CD4-positive, alpha-beta T cell treated with Interleukin-12 subunit alpha and Interleukin-12 subunit beta, for 1 hour (primary cell): Measurements from ENCODE around the gene HPCAL1.
"Not testable (repeated sequence)": the region's sequence is repeated elsewhere in the genome, so short reads cannot be mapped to it uniquely, and the experiment has no call there.

Experiments used
- DNase-seq: peaks from one replicate; pipeline ENCODE4 v3.0.0-alpha.2; 2020

HPCAL1 gene

GRCh38 chr2:10285556-10286198, 17.0 kb upstream of the HPCAL1 start:
- no peak for DNase-seq

DNA sequence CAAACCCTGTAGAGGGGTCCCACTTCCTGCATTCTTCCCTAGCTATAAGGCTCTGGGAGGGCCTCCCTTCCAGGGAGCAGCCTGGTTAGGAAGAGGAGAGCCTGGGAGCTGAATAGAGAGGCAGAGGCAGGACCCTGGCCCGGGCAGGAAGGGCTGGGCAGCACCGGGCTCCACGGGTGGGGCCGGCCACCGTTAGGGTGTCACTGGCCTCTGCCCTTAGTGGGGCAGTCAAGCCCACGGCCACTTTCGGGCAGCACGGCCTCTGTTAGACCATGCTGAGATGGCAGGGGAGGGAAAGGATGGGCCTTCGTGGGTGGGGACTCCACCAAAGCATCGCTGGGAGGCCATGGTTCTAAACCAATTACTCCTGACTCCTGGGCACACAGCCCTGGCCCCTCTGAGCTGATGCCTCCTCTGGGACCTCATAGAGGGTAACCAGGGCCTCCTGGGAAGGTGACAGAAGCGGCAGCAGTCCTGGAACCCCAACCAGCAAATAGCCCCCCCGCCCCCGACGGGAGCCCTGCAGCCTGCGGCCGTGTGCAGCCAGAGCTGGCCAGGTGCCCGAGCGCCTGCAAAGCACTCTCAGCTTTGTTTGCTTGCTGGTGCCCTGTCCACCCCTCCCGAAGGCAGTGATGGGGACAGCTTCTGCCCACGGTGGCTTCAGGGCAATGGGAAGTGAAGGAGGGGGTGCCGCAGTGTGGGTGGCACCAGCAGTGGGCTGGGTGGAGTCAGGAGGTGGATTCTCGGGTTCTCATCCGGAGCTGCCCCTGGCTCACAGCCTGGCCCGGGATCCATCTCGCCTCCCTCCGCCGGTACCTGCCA, 16.3 kb upstream of the HPCAL1 start:
- no peak for DNase-seq

GRCh38 chr2:10287761-10288160, 14.9 kb upstream of the HPCAL1 start:
- no peak for DNase-seq

- DNase-seq, result no peak
Observed at GRCh38 chr2:10288606-10289005, 14.1 kb upstream of the HPCAL1 start.

GRCh38 chr2:10289352-10289751, 13.4 kb upstream of the HPCAL1 start:
- no peak for DNase-seq

DNA sequence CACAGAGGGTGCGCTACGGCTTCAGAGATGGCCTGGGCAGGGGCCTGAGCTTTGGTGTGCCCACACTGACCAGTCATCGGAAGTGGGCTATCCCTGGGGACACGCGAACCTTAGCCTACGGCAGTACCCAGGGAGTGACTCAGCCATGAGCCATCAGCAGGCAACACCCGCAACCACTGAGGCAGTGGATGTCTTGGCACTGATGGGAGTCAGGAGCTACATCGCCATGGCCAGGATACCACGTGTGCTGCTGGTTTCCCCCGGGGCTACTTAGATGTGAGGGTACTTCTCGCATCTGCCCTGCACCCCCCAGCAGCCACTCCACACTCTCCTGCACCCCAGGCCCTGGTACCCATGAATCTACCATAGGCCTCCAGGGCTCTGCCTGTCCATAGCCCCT, 12.8 kb upstream of the HPCAL1 start:
- DNase-seq, result no peak

- not testable (repeated sequence) for DNase-seq
Observed at GRCh38 chr2:10291376-10291775, 11.3 kb upstream of the HPCAL1 start.

- DNase-seq, result no peak
Observed at GRCh38 chr2:10292033-10292432, 10.7 kb upstream of the HPCAL1 start.

GRCh38 chr2:10293603-10294002, 9.1 kb upstream of the HPCAL1 start:
- no peak for DNase-seq

GRCh38 chr2:10294077-10294476, 8.6 kb upstream of the HPCAL1 start:
- no peak for DNase-seq

DNA sequence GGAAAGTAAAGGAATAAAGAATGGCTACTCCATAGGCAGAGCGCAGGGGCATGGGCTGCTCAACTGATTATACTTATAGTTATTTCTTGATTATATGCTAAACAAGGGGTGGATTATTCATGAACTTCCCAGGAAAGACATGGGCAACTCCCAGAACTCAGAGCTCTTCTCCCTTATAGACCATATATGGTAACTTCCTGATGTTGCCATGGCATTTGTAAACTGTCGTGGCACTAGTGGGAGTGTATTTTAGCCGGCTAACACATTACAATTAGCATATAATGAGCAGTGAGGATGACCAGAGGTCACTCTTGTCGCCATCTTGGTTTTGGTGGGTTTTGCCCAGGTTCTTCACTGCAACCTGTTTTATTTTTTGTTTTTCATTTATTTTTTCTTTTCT, 7.1 kb upstream of the HPCAL1 start:
- not testable (repeated sequence) for DNase-seq

DNA sequence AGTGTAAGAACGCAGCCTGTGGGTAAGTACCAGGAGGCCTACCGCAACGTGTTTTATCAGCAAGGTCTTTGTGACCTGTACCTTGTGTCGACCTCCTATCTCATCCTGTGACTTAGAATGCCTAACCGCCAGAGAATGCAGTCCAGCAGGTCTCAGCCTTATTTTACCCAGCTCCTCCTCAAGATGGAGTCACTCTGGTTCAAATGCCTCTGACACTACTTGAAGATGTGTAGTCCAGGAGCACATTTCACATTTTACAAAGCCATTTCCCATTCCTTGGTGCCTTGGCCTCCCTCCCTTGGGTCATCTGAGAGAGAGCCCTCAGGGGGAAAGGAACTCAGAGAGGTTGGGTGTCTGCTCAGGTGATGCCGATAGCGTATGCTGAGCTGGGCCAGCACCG, 6.6 kb upstream of the HPCAL1 start:
- no peak for DNase-seq

DNA sequence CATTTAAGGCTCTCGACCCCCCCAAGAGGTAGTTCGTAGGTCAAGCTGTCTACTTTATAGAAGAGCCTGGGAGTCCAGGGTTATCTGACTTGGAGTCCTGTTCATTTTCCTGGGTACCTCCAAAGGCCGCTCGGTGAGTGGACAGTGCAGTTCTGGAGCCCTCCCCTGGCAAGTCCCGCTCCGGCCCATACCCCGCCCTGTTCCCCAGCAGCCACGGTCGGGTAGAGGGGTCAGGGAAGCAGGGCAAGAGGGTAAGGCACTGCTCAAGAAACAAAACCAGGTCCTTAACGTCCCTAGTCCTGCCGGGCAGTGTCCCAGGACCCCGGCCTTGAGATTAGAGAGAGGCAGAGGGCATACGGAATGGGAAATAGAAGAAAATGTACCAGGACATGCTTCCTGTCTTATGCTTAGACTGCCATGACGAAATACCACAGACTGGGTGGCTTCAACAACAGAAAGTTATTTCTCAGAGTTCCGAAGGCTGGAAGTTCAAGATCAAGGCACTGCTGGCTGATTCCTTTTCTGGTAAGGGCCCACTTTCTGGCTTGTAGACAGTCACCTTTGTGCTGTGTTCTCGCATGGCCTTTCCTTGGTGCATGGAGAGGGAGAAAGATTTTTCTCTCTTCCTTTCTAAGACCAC, 5.4 kb upstream of the HPCAL1 start:
- DNase-seq, result no peak

DNA sequence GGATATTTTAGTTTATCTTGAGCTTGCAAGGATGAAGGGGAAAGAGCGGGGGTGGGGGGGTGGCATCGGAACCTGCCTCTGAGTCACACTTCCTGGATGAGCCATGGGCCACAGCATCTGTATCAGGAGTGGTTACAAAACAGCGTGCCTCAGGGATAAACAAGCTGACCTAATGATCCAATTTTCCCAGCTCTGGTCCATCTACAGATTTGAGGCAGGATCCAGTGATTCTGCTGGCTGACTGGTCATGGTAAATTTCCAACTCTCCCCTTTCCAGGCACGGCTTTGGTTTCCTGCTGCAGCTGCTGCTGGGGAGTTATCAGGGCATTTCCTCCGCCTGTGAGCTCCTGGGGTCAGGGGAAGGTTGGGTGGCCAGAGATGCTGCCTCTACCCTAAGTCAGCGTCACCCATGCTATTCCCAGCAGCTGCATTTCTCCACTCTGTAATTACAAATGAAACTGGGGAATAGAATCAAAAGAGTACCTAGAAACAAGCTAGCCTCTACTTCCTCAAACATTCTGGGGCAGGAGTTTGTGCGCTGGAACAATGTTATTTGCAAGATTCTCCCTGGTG, 4.7 kb upstream of the HPCAL1 start:
- DNase-seq, result peak; percentile 52

DNA sequence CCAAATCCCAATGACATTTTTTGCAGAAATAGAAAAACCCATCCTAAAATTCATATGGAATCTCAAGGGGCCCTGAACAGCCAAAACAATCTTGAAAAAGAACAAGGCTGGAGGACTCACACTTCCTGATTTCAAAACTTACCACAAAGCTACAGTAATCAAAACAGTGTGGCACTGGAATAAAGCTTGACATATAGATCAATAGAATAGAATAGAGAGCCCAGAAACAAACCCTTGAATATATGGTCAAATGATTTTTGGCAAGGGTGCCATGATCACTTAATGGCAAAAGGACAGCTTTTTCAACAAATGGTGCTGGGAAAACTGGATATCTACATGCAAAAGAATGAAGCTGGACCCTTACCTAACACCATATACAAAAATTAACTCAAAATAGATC, 3.9 kb upstream of the HPCAL1 start:
- DNase-seq, result not testable (repeated sequence)

DNA sequence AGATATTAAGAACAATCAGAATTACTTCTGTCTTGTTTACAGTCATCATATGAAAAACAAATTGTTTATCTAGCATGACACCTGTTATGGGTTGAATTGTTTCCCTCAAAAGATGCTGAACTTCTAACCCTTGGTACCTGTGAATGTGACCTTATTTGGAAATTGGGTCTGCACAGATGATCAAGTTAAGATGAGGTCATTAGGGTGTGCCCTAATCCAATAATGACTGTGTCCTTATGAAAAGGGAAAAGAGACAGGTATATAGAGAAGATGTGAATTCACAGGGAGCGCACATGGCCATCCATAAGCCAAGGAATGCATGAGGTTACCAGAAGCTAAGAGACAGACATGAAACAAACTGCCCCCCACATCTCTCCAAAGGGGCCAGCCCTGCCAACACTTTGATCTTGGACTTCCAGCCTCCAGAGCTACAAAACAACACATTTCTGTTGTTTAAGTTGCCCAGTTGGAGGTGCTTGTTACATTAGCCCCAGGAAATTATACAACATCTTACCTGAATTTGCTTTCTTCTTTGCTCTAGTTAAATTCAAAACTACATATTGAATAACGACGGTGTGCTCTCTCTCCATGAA, 2.3 kb upstream of the HPCAL1 start:
- no peak for DNase-seq

GRCh38 chr2:10300997-10301940, 1.4 kb upstream of the HPCAL1 start:
- no peak for DNase-seq

- peak; percentile 7 for DNase-seq
Observed at GRCh38 chr2:10301941-10302478, 694 bp upstream of the HPCAL1 start.

- no peak for DNase-seq
Observed at GRCh38 chr2:10303181-10303693, 533 bp downstream of the HPCAL1 start.

- DNase-seq, result peak; percentile 40
Observed at GRCh38 chr2:10303694-10304378, 1.1 kb downstream of the HPCAL1 start.
